GM23338 (cell line): ENCODE measurements around the gene AOPEP. TPM values are rescaled to one million over a fixed set of nuclear protein-coding genes. Genes with fewer than 3 reads are reported as not detected.

Experiments
- ATAC-seq: fragments of 200-7000 bp; cut with Tn5 transposase; 3 replicates; pipeline ENCODE4 v1.9.1; 2020
- DNase-seq: peaks from one replicate; pipeline ENCODE4 v3.0.0-alpha.2; 2015; ENCODE audit warnings: low spot score
- H2AFZ ChIP-seq: fragments of 200-600 bp; sonication (generic); 2 replicates; pipeline ENCODE4 v1.8.0; 2016; ENCODE audit warnings: antibody characterized with exemption, mild to moderate bottlenecking, moderate library complexity
- H3F3A ChIP-seq: fragments of 200-600 bp; sonication (generic); replicated peaks from 2 replicates; pipeline ENCODE4 v1.8.0; 2017; ENCODE audit warnings: antibody characterized with exemption, mixed run types, low read depth
- H3K27ac ChIP-seq: fragments of 200-600 bp; sonication (generic); 2 replicates; pipeline ENCODE4 v1.6.1; 2016; ENCODE audit warnings: low read depth
- H3K27me3 ChIP-seq: fragments of 200-600 bp; sonication (generic); 2 replicates; pipeline ENCODE4 v1.8.0; 2016; ENCODE audit warnings: mild to moderate bottlenecking, mixed run types, moderate library complexity; ENCODE audit not compliant: insufficient read depth
- H3K36me3 ChIP-seq: fragments of 200-600 bp; sonication (generic); 2 replicates; pipeline ENCODE4 v1.8.0; 2016; ENCODE audit warnings: mild to moderate bottlenecking; ENCODE audit not compliant: insufficient read depth
- H3K4me1 ChIP-seq: fragments of 200-600 bp; sonication (generic); 2 replicates; pipeline ENCODE4 v1.8.0; 2016; ENCODE audit warnings: mild to moderate bottlenecking, moderate library complexity; ENCODE audit not compliant: insufficient read depth
- H3K4me2 ChIP-seq: fragments of 200-600 bp; sonication (generic); 2 replicates; pipeline ENCODE4 v1.7.1; 2017; ENCODE audit warnings: mixed run types
- H3K4me3 ChIP-seq: fragments of 200-600 bp; sonication (generic); 2 replicates; pipeline ENCODE4 v1.6.1; 2016; ENCODE audit warnings: mixed run types
- H3K79me2 ChIP-seq: fragments of 200-600 bp; sonication (generic); replicated peaks from 2 replicates; pipeline ENCODE4 v1.8.0; 2017; ENCODE audit warnings: mild to moderate bottlenecking; ENCODE audit not compliant: insufficient read depth
- H3K9me2 ChIP-seq: fragments of 200-600 bp; sonication (generic); 2 replicates; pipeline ENCODE4 v1.8.0; 2017; ENCODE audit not compliant: insufficient read depth
- H4K20me1 ChIP-seq: fragments of 200-600 bp; sonication (generic); replicated peaks from 2 replicates; pipeline ENCODE4 v1.8.0; 2017; ENCODE audit warnings: mild to moderate bottlenecking; ENCODE audit not compliant: insufficient read depth
- H3K27ac Mint-ChIP-seq: 2 replicates; pipeline ENCODE4 v1.8.0; 2020; ENCODE audit warnings: inconsistent platforms, mild to moderate bottlenecking, moderate library complexity, mixed read lengths
- H3K27me3 Mint-ChIP-seq: 3 replicates; pipeline ENCODE4 v1.8.0; 2022; ENCODE audit warnings: low read depth, mild to moderate bottlenecking, moderate library complexity, mixed read lengths, inconsistent platforms; ENCODE audit not compliant: insufficient read depth, poor library complexity
- H3K36me3 Mint-ChIP-seq: 3 replicates; pipeline ENCODE4 v1.8.0; 2021; ENCODE audit warnings: low read depth, mild to moderate bottlenecking, inconsistent platforms, moderate library complexity, mixed read lengths
- H3K4me1 Mint-ChIP-seq: 3 replicates; pipeline ENCODE4 v1.8.0; 2020; ENCODE audit warnings: mild to moderate bottlenecking, inconsistent platforms, mixed read lengths
- H3K4me3 Mint-ChIP-seq: 3 replicates; pipeline ENCODE4 v1.8.0; 2021; ENCODE audit warnings: moderate library complexity, mild to moderate bottlenecking, inconsistent platforms, mixed read lengths
- H3K9me3 Mint-ChIP-seq: 3 replicates; pipeline ENCODE4 v1.8.0; 2020; ENCODE audit warnings: moderate library complexity, mild to moderate bottlenecking, inconsistent platforms, mixed read lengths
- CREB1 ChIP-seq: fragments of 250-450 bp; sonication (Bioruptor Pico); IDR thresholded peaks from 2 replicates; pipeline ENCODE4 v1.5.0; 2020; ENCODE audit warnings: low read depth, mild to moderate bottlenecking, moderate library complexity
- ETS1 ChIP-seq: IDR thresholded peaks from 2 replicates; pipeline ENCODE4 v1.6.1; 2016; ENCODE audit warnings: antibody characterized with exemption
- EZH2 ChIP-seq: fragments of 200-600 bp; sonication (generic); IDR thresholded peaks from one replicate; pipeline ENCODE4 v1.8.0; 2017; ENCODE audit warnings: antibody characterized with exemption, mild to moderate bottlenecking, low read depth; ENCODE audit not compliant: unreplicated experiment
- EZH2phosphoT487 ChIP-seq: fragments of 200-600 bp; sonication (generic); IDR thresholded peaks from one replicate; pipeline ENCODE4 v1.8.1; 2018; ENCODE audit warnings: antibody characterized with exemption; ENCODE audit not compliant: unreplicated experiment
- JUNB ChIP-seq: IDR thresholded peaks from one replicate; pipeline ENCODE4 v1.6.1; 2016; ENCODE audit warnings: antibody characterized with exemption; ENCODE audit not compliant: unreplicated experiment
- NANOG ChIP-seq: IDR thresholded peaks from 2 replicates; pipeline ENCODE4 v1.6.1; 2016; ENCODE audit warnings: antibody characterized with exemption, borderline replicate concordance
- POLR2AphosphoS5 ChIP-seq: IDR thresholded peaks from 2 replicates; pipeline ENCODE4 v1.6.1; 2016; ENCODE audit warnings: antibody characterized with exemption, low read depth
- REST ChIP-seq: IDR thresholded peaks from one replicate; pipeline ENCODE4 v1.6.1; 2018; ENCODE audit warnings: antibody characterized with exemption; ENCODE audit not compliant: unreplicated experiment
- STAT1 ChIP-seq: IDR thresholded peaks from one replicate; pipeline ENCODE4 v1.6.1; 2016; ENCODE audit warnings: antibody characterized with exemption; ENCODE audit not compliant: unreplicated experiment
- ZNF114 ChIP-seq: fragments of 250-450 bp; sonication (Bioruptor Pico); IDR thresholded peaks from 2 replicates; pipeline ENCODE4 v1.5.0; 2020; ENCODE audit warnings: mild to moderate bottlenecking, moderate library complexity
- ZNF331 ChIP-seq: fragments of 250-450 bp; sonication (Bioruptor Pico); IDR thresholded peaks from 2 replicates; pipeline ENCODE4 v1.5.0; 2020; ENCODE audit warnings: low read depth, mild to moderate bottlenecking, moderate library complexity
- polyA plus RNA-seq: library from polyadenylated mRNA; unstranded; fragments of >200 nt; fragmentation: Nextera tagmentation; extraction: Ambion mirVana; gene quantifications from 2 replicates; pipeline ENCODE4 v1.2.1, GENCODE V29; 2016
- total RNA-seq: library from RNA; depleted of rRNA; stranded (reverse); fragments of >200 nt; shearing (Covaris generic); gene quantifications from 2 replicates; pipeline ENCODE4 v1.2.3, GENCODE V29; 2014

Gene AOPEP
- total and polyA plus RNA-seq, 2 experiments from 2014 or later = 7.0 to 16.5 TPM

GRCh38 chr9:95108777-95109176 is 382.3 kb downstream of the AOPEP start:
- Histone ChIP-seq H3K27me3 (no peaks in the 10 kb centered on the region), H4K20me1 (no peaks in the 10 kb centered on the region), H3K4me2 (no peak overlapping the region), H3K36me3 (0 out of 2 replicates have a peak, but pooled peaks cover 4% of the 10 kb centered on the region), H3K79me2 (no peaks in the 10 kb centered on the region), H3K9me2 (no peaks in the 10 kb centered on the region), H3K4me3 (no peak overlapping the region), H3F3A (no peaks in the 10 kb centered on the region), H3K27ac (no peak overlapping the region), H2AFZ (no peak overlapping the region), H3K4me1 (no peaks in the 10 kb centered on the region)
- H3K36me3 Mint-ChIP-seq = peaks cover 6% of the 10 kb centered on the region; the same call in 1 of the 3 replicates
- H3K9me3 Mint-ChIP-seq = no peaks in the 10 kb centered on the region
- H3K4me1 Mint-ChIP-seq = no peaks in the 10 kb centered on the region; the same call in 2 of the 3 replicates
- no peak overlapping the region for H3K4me3 Mint-ChIP-seq
- peaks cover 8% of the 10 kb centered on the region for H3K27me3 Mint-ChIP-seq
- no peak for DNase-seq
- TF ChIP-seq JUNB = no peak
- TF ChIP-seq STAT1 = no peak
- no peak for TF ChIP-seq ETS1
- TF ChIP-seq EZH2 = no peak
- no peak for TF ChIP-seq POLR2AphosphoS5
- TF ChIP-seq EZH2phosphoT487 = no peak
- TF ChIP-seq CREB1 (CRISPR knock-in tag) = no peak
- TF ChIP-seq ZNF114 (CRISPR knock-in tag) = no peak
- no peak for ATAC-seq
- H3K27ac Mint-ChIP-seq = no peak overlapping the region

- H3K4me1 ChIP-seq = no peaks in the 10 kb centered on the region
- H4K20me1 ChIP-seq = no peaks in the 10 kb centered on the region
- Mint-ChIP-seq H3K36me3 (peaks cover 6% of the 10 kb centered on the region; the same call in 1 of the 3 replicates), H3K27ac (no peak overlapping the region), H3K9me3 (no peaks in the 10 kb centered on the region), H3K4me3 (no peak overlapping the region), H3K4me1 (no peaks in the 10 kb centered on the region; the same call in 2 of the 3 replicates), H3K27me3 (peaks cover 8% of the 10 kb centered on the region)
- no peaks in the 10 kb centered on the region for H3K79me2 ChIP-seq
- no peak overlapping the region for H3K27ac ChIP-seq
- DNase-seq (no peak), ATAC-seq (no peak)
- no peaks in the 10 kb centered on the region for H3K9me2 ChIP-seq
- H3K4me3 ChIP-seq = no peak overlapping the region
- H3K27me3 ChIP-seq = no peaks in the 10 kb centered on the region
- no peak overlapping the region for H3K4me2 ChIP-seq
- 0 out of 2 replicates have a peak, but pooled peaks cover 4% of the 10 kb centered on the region for H3K36me3 ChIP-seq
- H2AFZ ChIP-seq = no peak overlapping the region
- H3F3A ChIP-seq = no peaks in the 10 kb centered on the region
- TF ChIP-seq EZH2 = no peak
- TF ChIP-seq NANOG = no peak
- no peak for TF ChIP-seq ZNF114 (CRISPR knock-in tag)
- TF ChIP-seq STAT1 = no peak
- TF ChIP-seq JUNB = no peak
- TF ChIP-seq ZNF331 (CRISPR knock-in tag) = no peak
- TF ChIP-seq CREB1 (CRISPR knock-in tag) = no peak
- no peak for TF ChIP-seq POLR2AphosphoS5
- TF ChIP-seq REST = no peak
Measured at GRCh38 chr9:95109456-95109855, 383.0 kb downstream of the AOPEP start.
